ENCODE results near the gene PRAMEF4.
"Not testable (repeated sequence)": the region's sequence is repeated elsewhere in the genome, so short reads cannot be mapped to it uniquely, and the experiment has no call there.

PRAMEF4 gene

GRCh38 chr1:12886101-12886500 is at the start of gene PRAMEF4:
PRAMEF4 (minus strand) TSS chr1:12886201; CDS start chr1:12883394, 2,807 bp downstream.
- not testable (repeated sequence) for DNase-seq

- not testable (repeated sequence) for DNase-seq
Observed at GRCh38 chr1:12924368-12924767, 38.4 kb upstream of the PRAMEF4 start.

GRCh38 chr1:12921749-12922148 is 35.7 kb upstream of the PRAMEF4 start:
- not testable (repeated sequence) for DNase-seq

GRCh38 chr1:12916310-12916709 is 30.3 kb upstream of the PRAMEF4 start, which contains the start of gene PRAMEF7:
PRAMEF7 (plus strand) TSS chr1:12916610; CDS start chr1:12917693, 1,083 bp downstream.
- DNase-seq: not testable (repeated sequence)

GRCh38 chr1:12903793-12904572 is 18.0 kb upstream of the PRAMEF4 start:
- DNase-seq: not testable (repeated sequence)

GRCh38 chr1:12899186-12899585 is 13.2 kb upstream of the PRAMEF4 start:
- DNase-seq: not testable (repeated sequence)

- not testable (repeated sequence) for DNase-seq
Observed at GRCh38 chr1:12898170-12898569, 12.2 kb upstream of the PRAMEF4 start, which contains the start of gene PRAMEF10. PRAMEF10 (minus strand) TSS chr1:12898270; CDS start chr1:12895847, 2,423 bp downstream.

- DNase-seq: not testable (repeated sequence)
Observed at GRCh38 chr1:12878453-12878852, 7.5 kb downstream of the PRAMEF4 start.

GRCh38 chr1:12863131-12863880 is 22.7 kb downstream of the PRAMEF4 start:
- not testable (repeated sequence) for DNase-seq

GRCh38 chr1:12856786-12857185 is 29.2 kb downstream of the PRAMEF4 start, which contains the start of gene PRAMEF2:
PRAMEF2 (plus strand) TSS chr1:12857086; CDS start chr1:12859010, 1,924 bp downstream.
- not testable (repeated sequence) for DNase-seq

- DNase-seq: no peak
Observed at GRCh38 chr1:12851779-12852178, 34.2 kb downstream of the PRAMEF4 start.

- not testable (repeated sequence) for DNase-seq
Observed at GRCh38 chr1:12848620-12849019, 37.4 kb downstream of the PRAMEF4 start, which contains the start of gene HNRNPCL1. HNRNPCL1 (minus strand) TSS chr1:12848720; CDS start chr1:12848289, 431 bp downstream.

GRCh38 chr1:12833251-12833650 is 52.8 kb downstream of the PRAMEF4 start:
- DNase-seq: not testable (repeated sequence)

- not testable (repeated sequence) for DNase-seq
Observed at GRCh38 chr1:12831310-12831709, 54.7 kb downstream of the PRAMEF4 start, which contains the start of gene PRAMEF11. PRAMEF11 (minus strand) TSS chr1:12831410; CDS start chr1:12828789, 2,621 bp downstream.
